Cerebellar cortex (tissue), 1 donor: ENCODE measurements around the gene TP63.
"Not testable (repeated sequence)": the region's sequence is repeated elsewhere in the genome, so short reads cannot be mapped to it uniquely, and the experiment has no call there.

Source experiments
- DNase-seq: peaks from one replicate; pipeline ENCODE4 v3.0.0-alpha.2; 2015; ENCODE audit warnings: low spot score

Gene TP63

GRCh38 chr3:189631373-189631408 lies at the start of gene TP63:
Gene TP63, plus strand, starts transcription at chr3:189631389. Its CDS starts 127 bp downstream, at chr3:189631516.
- no peak for DNase-seq

- no peak for DNase-seq
Measured at GRCh38 chr3:189582179-189582578, 49.0 kb upstream of the TP63 start.

GRCh38 chr3:189584645-189585044 lies 46.5 kb upstream of the TP63 start:
- DNase-seq = no peak

GRCh38 chr3:189586941-189587663 lies 44.1 kb upstream of the TP63 start:
- no peak for DNase-seq

DNA sequence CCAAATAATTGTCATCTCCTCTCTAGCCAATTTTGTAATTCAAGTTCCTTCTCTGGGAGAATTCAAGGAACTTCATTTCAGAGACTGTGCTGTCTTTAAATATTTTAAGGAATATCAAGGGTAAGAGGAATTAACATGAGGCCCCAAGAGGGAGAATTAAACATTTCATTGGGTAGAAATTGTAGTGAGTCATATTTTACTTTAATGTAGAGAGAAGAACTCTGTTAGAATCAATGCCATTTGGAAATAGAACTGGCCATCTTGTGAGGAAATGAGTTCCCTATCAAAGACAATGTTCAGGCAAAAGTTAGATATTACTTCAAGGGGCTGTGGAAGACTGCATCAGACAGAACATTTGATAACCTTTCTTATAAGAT lies 43.5 kb upstream of the TP63 start:
- no peak for DNase-seq

DNA sequence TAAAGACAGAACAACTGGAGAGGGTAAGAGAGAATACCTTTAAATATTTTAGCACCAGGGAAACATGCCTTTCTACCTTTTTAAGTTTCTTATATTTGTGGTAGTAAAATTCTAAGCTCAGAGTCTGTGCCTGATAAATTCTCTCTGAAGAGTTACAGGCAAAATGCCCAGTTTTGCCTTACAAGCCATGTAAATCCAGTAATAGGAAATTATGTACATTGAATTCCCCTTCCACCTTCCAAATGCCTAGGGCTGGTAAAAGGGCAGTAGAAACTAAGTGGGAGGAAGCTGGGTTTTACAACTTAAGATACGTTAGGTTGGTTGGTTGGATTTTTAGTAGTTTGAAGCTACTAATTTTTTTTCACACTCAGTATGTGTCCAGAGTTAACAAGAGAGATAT lies 43.1 kb upstream of the TP63 start:
- DNase-seq = no peak

DNA sequence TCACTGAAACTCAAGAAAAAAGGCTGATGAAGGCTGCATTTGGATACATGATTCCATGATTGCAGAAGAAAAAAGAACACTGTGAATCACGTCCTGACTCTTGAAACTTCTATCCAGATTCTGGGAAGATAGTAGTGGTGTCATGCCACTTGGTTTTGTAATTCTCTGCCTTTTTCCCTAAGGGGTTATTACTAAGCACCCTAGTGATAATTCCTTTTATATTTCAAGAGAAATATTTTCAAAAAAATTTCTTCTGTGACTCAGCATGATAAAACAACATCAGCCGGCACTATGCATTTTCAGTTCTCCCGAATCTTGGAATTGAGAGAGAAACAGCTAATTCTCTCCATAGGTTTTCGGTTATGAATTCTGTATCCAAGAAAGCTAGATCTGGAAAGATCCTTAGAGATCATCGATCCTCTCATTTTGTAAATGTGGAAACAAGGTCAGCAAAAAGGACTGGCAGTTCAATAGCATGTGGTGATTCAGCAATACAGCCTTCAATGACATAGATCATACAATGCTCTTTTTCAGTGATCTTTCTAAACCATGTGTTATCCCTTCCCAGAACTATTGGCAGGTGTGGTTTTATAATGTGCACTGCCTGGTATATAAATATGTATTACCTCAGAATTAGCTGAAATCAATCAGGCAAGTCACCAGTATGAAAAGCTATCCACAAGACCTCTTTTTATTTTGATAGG lies 42.6 kb upstream of the TP63 start:
- DNase-seq = no peak

- DNase-seq = no peak
Measured at GRCh38 chr3:189589179-189589569, 42.0 kb upstream of the TP63 start.

GRCh38 chr3:189590223-189590622 lies 41.0 kb upstream of the TP63 start:
- no peak for DNase-seq

DNA sequence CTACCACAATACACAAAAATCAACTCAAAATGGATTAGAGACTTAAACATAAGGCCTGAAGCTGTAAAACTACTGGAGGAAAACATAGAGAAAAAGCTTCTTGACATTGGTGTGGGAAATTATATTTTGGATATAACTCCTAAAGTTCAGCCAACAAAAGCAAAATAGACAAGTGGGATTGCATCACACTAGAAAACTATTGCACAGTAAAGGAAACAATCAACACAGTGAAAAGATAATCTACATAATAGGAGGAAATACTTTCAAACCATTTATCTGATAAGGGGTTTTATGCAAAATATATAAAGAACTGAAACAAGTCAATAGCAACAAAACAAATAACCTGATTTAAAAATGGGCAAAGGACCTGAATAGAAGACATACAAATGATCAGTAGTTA lies 37.6 kb upstream of the TP63 start:
- no peak for DNase-seq

DNA sequence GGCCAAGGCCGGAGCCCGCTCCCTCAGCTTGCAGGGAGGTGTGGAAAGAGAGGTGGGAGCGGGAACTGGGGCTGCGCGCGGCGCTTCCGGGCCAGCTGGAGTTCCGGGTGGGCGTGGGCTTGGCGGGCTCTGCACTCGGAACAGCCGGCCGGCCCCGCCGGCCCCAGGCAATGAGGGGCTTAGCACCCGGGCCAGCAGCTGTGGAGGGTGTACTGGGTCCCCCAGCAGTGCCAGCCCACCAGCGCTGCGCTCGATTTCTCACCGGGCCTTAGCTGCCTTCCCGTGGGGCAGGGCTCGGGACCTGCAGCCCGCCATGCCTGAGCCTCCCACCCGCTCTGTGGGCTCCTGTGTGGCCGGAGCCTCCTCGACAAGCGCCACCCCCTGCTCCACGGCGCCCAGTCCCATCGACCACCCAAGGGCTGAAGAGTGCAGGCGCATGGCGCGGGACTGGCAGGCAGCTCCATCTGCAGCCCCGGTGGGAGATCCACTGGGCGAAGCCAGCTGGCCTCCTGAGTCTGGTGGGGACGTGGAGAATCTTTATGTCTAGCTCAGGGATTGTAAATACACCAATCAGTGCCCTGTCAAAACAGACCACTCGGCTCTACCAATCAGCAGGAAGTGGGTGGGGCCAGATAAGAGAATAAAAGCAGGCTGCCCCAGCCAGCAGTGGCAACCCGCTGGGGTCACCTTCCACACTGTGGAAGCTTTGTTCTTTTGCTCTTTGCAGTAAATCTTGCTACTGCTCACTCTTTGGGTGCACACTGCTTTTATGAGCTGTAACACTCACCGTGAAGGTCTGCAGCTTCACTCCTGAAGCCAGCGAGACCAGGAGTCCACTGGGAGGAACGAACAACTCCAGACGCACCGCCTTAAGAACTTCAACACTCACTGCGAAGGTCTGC lies 34.9 kb upstream of the TP63 start:
- DNase-seq = not testable (repeated sequence)

DNA sequence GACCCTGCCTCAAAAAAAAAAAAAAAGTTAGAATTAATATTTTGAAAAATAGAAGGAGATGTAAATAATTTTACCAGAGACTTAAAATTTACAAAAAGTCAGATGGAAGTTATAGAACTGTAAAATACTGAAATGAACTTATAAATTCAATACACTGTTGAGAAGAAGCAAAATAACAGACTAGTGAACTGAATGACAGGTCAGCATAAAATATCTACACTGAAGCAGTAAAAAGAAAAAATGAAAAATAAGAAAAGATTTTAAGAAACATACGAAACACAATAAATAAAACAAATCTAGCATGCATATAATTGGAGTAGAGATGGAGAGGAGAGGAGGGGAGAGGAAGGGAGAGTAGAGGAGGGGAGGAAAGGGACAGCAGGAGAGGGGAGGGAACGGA lies 33.3 kb upstream of the TP63 start:
- DNase-seq = no peak

- no peak for DNase-seq
Measured at GRCh38 chr3:189598530-189599225, 32.5 kb upstream of the TP63 start.

- DNase-seq = no peak
Measured at GRCh38 chr3:189602471-189602870, 28.7 kb upstream of the TP63 start.

GRCh38 chr3:189605717-189606116 lies 25.5 kb upstream of the TP63 start:
- no peak for DNase-seq

DNA sequence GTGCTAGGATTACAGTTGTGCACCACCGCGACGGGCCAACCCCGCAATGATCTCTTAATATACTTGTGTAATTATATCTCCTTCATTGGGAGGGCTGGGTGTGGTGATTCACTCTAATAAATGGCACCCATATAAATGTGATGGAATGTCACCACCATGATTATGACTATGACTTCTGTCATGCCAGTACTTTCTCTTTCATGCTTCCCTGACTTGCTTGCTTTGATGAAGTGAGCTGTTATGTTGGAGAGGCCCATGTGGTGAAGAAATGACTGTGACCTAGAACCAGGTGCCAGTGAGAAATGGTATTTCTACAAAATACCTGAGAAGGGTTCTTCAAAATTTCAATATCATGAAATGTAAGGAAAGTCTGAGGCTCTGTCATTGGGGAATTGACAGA lies 24.4 kb upstream of the TP63 start:
- no peak for DNase-seq

GRCh38 chr3:189612641-189613040 lies 18.5 kb upstream of the TP63 start:
- DNase-seq = not testable (repeated sequence)

DNA sequence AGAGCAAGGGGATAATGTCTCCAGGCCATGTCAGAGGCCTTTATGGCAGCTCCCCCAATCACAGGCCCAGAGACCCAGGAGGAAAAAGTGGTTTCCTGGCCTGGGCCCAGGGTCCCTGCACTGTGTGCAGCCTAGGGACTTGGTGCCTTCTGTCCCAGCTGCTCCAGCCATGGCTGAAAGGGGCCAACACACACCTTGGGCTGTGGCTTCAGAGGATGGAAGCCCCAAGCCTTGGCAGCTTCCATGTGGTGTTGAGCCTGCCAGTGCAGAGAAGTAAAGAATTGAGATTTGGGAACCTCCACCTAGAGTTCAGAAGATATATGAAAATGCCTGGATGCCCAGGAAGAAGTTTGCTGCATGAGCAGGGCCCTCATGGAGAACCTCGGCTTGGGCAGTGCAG lies 18.1 kb upstream of the TP63 start:
- DNase-seq = no peak

GRCh38 chr3:189621948-189622603 lies 9.1 kb upstream of the TP63 start:
- no peak for DNase-seq

- no peak for DNase-seq
Measured at GRCh38 chr3:189622629-189623028, 8.6 kb upstream of the TP63 start.

GRCh38 chr3:189624130-189624529 lies 7.1 kb upstream of the TP63 start:
- DNase-seq = no peak

- DNase-seq = no peak
Measured at GRCh38 chr3:189625071-189625470, 6.1 kb upstream of the TP63 start.
